ENCODE measurements around the gene RNF150.

Gene RNF150

GRCh38 chr4:141013899-141014298, 119.4 kb downstream of the RNF150 start:
- TF ChIP-seq REST (IDR thresholded peaks at IDR 0.05; ENCODE audit: insufficient replicate concordance, low read depth) (no peak), POLR2AphosphoS5 (IDR thresholded peaks at IDR 0.05; ENCODE audit: low read depth) (no peak), SPI1 (IDR thresholded peaks at IDR 0.05; ENCODE audit: borderline replicate concordance, low read depth) (no peak), GABPA (IDR thresholded peaks at IDR 0.05; ENCODE audit: low read depth) (no peak), CTCF (IDR thresholded peaks at IDR 0.05; ENCODE audit: insufficient read depth, low read length) (no peak)
- Histone ChIP-seq H3K4me3 (replicated peaks; ENCODE audit: insufficient read depth, low read length) (no peak overlapping the region), H3K27me3 (ENCODE audit: insufficient read depth, poor library complexity, severe bottlenecking) (no peaks in the 10 kb centered on the region), H3K27ac (replicated peaks) (no peak overlapping the region)
- no peak for DNase-seq (ENCODE audit: low read depth in 1 of 2, low spot score in 1 of 2)

- DNase-seq (ENCODE audit: low read depth in 1 of 2, low spot score in 1 of 2) = no peak
- no peak for TF ChIP-seq REST (IDR thresholded peaks at IDR 0.05; ENCODE audit: insufficient replicate concordance, low read depth)
- no peak for TF ChIP-seq CTCF (IDR thresholded peaks at IDR 0.05; ENCODE audit: insufficient read depth, low read length)
- TF ChIP-seq POLR2AphosphoS5 (IDR thresholded peaks at IDR 0.05; ENCODE audit: low read depth) = no peak
- TF ChIP-seq SPI1 (IDR thresholded peaks at IDR 0.05; ENCODE audit: borderline replicate concordance, low read depth) = no peak
- TF ChIP-seq GABPA (IDR thresholded peaks at IDR 0.05; ENCODE audit: low read depth) = no peak
- no peaks in the 10 kb centered on the region for H3K27me3 ChIP-seq (ENCODE audit: insufficient read depth, poor library complexity, severe bottlenecking)
Measured at GRCh38 chr4:141011901-141012315, 121.4 kb downstream of the RNF150 start.

GRCh38 chr4:141009931-141010330, 123.3 kb downstream of the RNF150 start:
- H3K27me3 ChIP-seq (ENCODE audit: insufficient read depth, poor library complexity, severe bottlenecking) = no peaks in the 10 kb centered on the region
- DNase-seq (ENCODE audit: low read depth in 1 of 2, low spot score in 1 of 2) = no peak
- no peak for TF ChIP-seq REST (IDR thresholded peaks at IDR 0.05; ENCODE audit: insufficient replicate concordance, low read depth)
- no peak for TF ChIP-seq SPI1 (IDR thresholded peaks at IDR 0.05; ENCODE audit: borderline replicate concordance, low read depth)
- no peak for TF ChIP-seq GABPA (IDR thresholded peaks at IDR 0.05; ENCODE audit: low read depth)
- TF ChIP-seq CTCF (IDR thresholded peaks at IDR 0.05; ENCODE audit: insufficient read depth, low read length) = no peak
- TF ChIP-seq POLR2AphosphoS5 (IDR thresholded peaks at IDR 0.05; ENCODE audit: low read depth) = no peak
- H3K27ac ChIP-seq (replicated peaks) = no peak overlapping the region
- H3K4me3 ChIP-seq (replicated peaks; ENCODE audit: insufficient read depth, low read length) = no peak overlapping the region

More at GRCh38 chr4:141011901-141012315, 121.4 kb downstream of the RNF150 start:
- H3K4me3 ChIP-seq (replicated peaks; ENCODE audit: insufficient read depth, low read length) = no peak overlapping the region
- no peak overlapping the region for H3K27ac ChIP-seq (replicated peaks)
